DOHH2 (cell line): ENCODE data around the gene VPS52.
A peak's percentile ranks its signal among the peaks of the same experiment; 100 is the strongest.

Experiments used
- H3F3A ChIP-seq: fragments of 200-600 bp; sonication (generic), shearing (Covaris generic); 2 replicates; pipeline ENCODE4 v1.6.0; 2016; ENCODE audit warnings: antibody characterized with exemption, mild to moderate bottlenecking; ENCODE audit not compliant: control insufficient read depth, insufficient read depth
- H3K27ac ChIP-seq: fragments of 200-600 bp; sonication (generic); 2 replicates; pipeline ENCODE4 v1.5.1; 2014; ENCODE audit warnings: low read depth, mild to moderate bottlenecking, low read length, moderate library complexity
- H3K27me3 ChIP-seq: fragments of 200-600 bp; sonication (generic); 2 replicates; pipeline ENCODE4 v1.6.1; 2014; ENCODE audit warnings: mild to moderate bottlenecking, low read length, mixed read lengths; ENCODE audit not compliant: control insufficient read depth
- H3K36me3 ChIP-seq: fragments of 200-600 bp; sonication (generic); 2 replicates; pipeline ENCODE4 v1.6.1; 2014; ENCODE audit warnings: mild to moderate bottlenecking, low read length, moderate library complexity, mixed read lengths; ENCODE audit not compliant: control insufficient read depth
- H3K4me1 ChIP-seq: fragments of 200-600 bp; sonication (generic); 2 replicates; pipeline ENCODE4 v1.6.1; 2014; ENCODE audit warnings: mild to moderate bottlenecking, low read length, mixed read lengths; ENCODE audit not compliant: control insufficient read depth
- H3K4me2 ChIP-seq: fragments of 200-600 bp; sonication (generic); 2 replicates; pipeline ENCODE4 v1.6.0; 2014; ENCODE audit warnings: mild to moderate bottlenecking, low read length, moderate library complexity
- H3K4me3 ChIP-seq: fragments of 200-600 bp; sonication (generic); 2 replicates; pipeline ENCODE4 v1.5.1; 2014; ENCODE audit warnings: mild to moderate bottlenecking, low read length, mixed read lengths
- H3K79me2 ChIP-seq: fragments of 200-600 bp; sonication (generic); 2 replicates; pipeline ENCODE4 v1.6.1; 2014; ENCODE audit warnings: mild to moderate bottlenecking, low read length, mixed read lengths; ENCODE audit not compliant: control insufficient read depth
- H3K9me2 ChIP-seq: fragments of 200-600 bp; sonication (generic); replicated peaks from 2 replicates; pipeline ENCODE4 v1.6.1; 2014; ENCODE audit warnings: mild to moderate bottlenecking, low read length, mixed read lengths; ENCODE audit not compliant: control insufficient read depth
- H3K9me3 ChIP-seq: fragments of 200-600 bp; sonication (generic); 2 replicates; pipeline ENCODE4 v1.6.1; 2014; ENCODE audit warnings: antibody characterized with exemption, low read length, mixed read lengths; ENCODE audit not compliant: control insufficient read depth, insufficient read depth
- H4K20me1 ChIP-seq: fragments of 200-600 bp; sonication (generic); 2 replicates; pipeline ENCODE4 v1.6.0; 2014; ENCODE audit warnings: low read depth, mild to moderate bottlenecking, antibody characterized with exemption, low read length, moderate library complexity; ENCODE audit not compliant: control insufficient read depth, insufficient read depth
- CTCF ChIP-seq: fragments of 200-600 bp; sonication (generic); IDR thresholded peaks from one replicate; pipeline ENCODE4 v1.5.1; 2014; ENCODE audit warnings: antibody characterized with exemption, mild to moderate bottlenecking, low read depth, low read length; ENCODE audit not compliant: poor library complexity, severe bottlenecking
- EZH2phosphoT487 ChIP-seq: fragments of 200-600 bp; sonication (generic); IDR thresholded peaks from 2 replicates; pipeline ENCODE4 v1.6.1; 2017; ENCODE audit warnings: borderline replicate concordance, mild to moderate bottlenecking, antibody characterized with exemption, low read length, moderate library complexity, mixed read lengths

VPS52 gene

GRCh38 chr6:33289784-33290315, 18.2 kb upstream of the VPS52 start:
- Histone ChIP-seq H4K20me1 (no peaks in the 10 kb centered on the region), H3K9me3 (no peaks in the 10 kb centered on the region), H3K27ac (peak overlapping the region; percentile 35), H3K4me2 (peak overlapping the region; percentile 87), H3K4me3 (peak overlapping the region; percentile 93), H3K27me3 (no peaks in the 10 kb centered on the region), H3K9me2 (no peaks in the 10 kb centered on the region), H3F3A (peaks cover 11% of the 10 kb centered on the region; the same call in 1 of the 2 replicates), H3K4me1 (peaks cover 25% of the 10 kb centered on the region), H3K36me3 (peaks cover 77% of the 10 kb centered on the region), H3K79me2 (peaks cover 55% of the 10 kb centered on the region)
- TF ChIP-seq CTCF (no peak), EZH2phosphoT487 (no peak)

GRCh38 chr6:33288921-33289783, 17.5 kb upstream of the VPS52 start, which contains the start of the genes PFDN6 and WDR46:
TSS of gene PFDN6 (plus strand) at chr6:33289601. CDS start at chr6:33289857, 256 bp downstream.
TSS of gene WDR46 (minus strand) at chr6:33289239. CDS start at chr6:33289170, 69 bp downstream.
- Histone ChIP-seq H3K4me3 (peak within 1 kb of the TSS; percentile 93), H3F3A (peaks cover 11% of the 10 kb centered on the region; the same call in 1 of the 2 replicates), H3K36me3 (peaks cover 83% of the 10 kb centered on the region), H3K79me2 (peaks cover 55% of the 10 kb centered on the region), H4K20me1 (no peaks in the 10 kb centered on the region), H3K4me1 (peaks cover 25% of the 10 kb centered on the region), H3K27ac (peak within 1 kb of the TSS; percentile 35), H3K4me2 (peak within 1 kb of the TSS; percentile 87), H3K27me3 (no peaks in the 10 kb centered on the region), H3K9me3 (no peaks in the 10 kb centered on the region), H3K9me2 (no peaks in the 10 kb centered on the region)
- TF ChIP-seq EZH2phosphoT487, result no peak
- no peak for TF ChIP-seq CTCF

- H3K36me3 ChIP-seq, result peaks cover 83% of the 10 kb centered on the region
- no peak for TF ChIP-seq EZH2phosphoT487
- no peaks in the 10 kb centered on the region for H3K27me3 ChIP-seq
- H3K9me2 ChIP-seq, result no peaks in the 10 kb centered on the region
- H3K4me1 ChIP-seq, result peaks cover 25% of the 10 kb centered on the region
- peak overlapping the region; percentile 87 for H3K4me2 ChIP-seq
- peak overlapping the region; percentile 35; the same call in 1 of the 2 replicates for H3K27ac ChIP-seq
- no peaks in the 10 kb centered on the region for H4K20me1 ChIP-seq
- peaks cover 55% of the 10 kb centered on the region for H3K79me2 ChIP-seq
- H3K9me3 ChIP-seq, result no peaks in the 10 kb centered on the region
- peaks cover 11% of the 10 kb centered on the region; the same call in 1 of the 2 replicates for H3F3A ChIP-seq
- H3K4me3 ChIP-seq, result peak overlapping the region; percentile 93
Observed at GRCh38 chr6:33288141-33288920, 16.7 kb upstream of the VPS52 start.
